Measurements from ENCODE around the gene RTP5. TPM values are rescaled to one million over a fixed set of nuclear protein-coding genes. Genes with fewer than 3 reads are reported as not detected.

RTP5 gene
- total and polyA plus RNA-seq, 7 donors, result 0.16 to 0.19 TPM; not detected in 5

DNA sequence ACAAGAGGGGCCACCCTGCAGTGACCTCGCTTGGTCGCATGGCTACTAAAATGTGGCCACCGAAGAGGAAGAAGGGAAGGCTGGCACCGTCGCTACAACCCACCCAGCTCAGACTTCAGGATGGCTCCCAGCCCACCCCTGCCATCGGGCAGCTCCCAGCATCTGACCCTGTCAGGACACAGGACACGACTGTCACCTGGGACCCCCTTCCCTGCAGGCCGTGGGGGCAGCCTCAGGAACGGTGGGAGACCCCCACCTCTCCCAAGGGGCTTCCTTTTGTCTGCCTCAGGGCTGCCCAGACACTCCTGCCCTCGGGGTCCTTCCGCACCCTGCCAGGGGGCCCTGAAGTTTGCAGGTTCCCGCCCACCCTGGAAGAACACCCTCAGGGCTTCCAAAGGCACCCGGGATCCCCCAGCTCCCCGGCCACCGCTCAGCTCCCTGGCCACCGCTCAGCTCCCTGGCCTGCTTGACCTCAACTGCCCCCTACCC is 7.7 kb downstream of the RTP5 start:
- 66 to 67% methylated on average over 16 of the region's 16 CpGs for WGBS, 2 donors

GRCh38 chr2:241877989-241878970 is 8.8 kb downstream of the RTP5 start:
- intact Hi-C loops (cut with DNase I), result loop anchor here (2.0 kb wide), 1 partner anchor 143 kb away; the partner anchor contains the start of gene D2HGDH
- WGBS, 2 donors, result 28 to 34% methylated on average over 26 to 27 of the region's 27 CpGs
- no peaks in the 10 kb centered on the region for H3K27me3 ChIP-seq
- no peak overlapping the region for H3K4me3 ChIP-seq
- DNase-seq, result peak; percentile 84
- no peaks in the 10 kb centered on the region for H3K36me3 ChIP-seq
- H3K9me3 ChIP-seq, result no peaks in the 10 kb centered on the region
- H3K4me1 ChIP-seq, result peaks cover 0 to 20% (median 16%) of the 10 kb centered on the region in 4 donors
- H3K27ac ChIP-seq, result no peak overlapping the region
- TF ChIP-seq EP300 (IDR thresholded peaks at IDR 0.05), result no peak
- peak; percentile 18 to 66 (median 52) for TF ChIP-seq CTCF (IDR thresholded peaks at IDR 0.05)

More for the DNA sequence above, 7.7 kb downstream of the RTP5 start:
- no peaks in the 10 kb centered on the region for H3K9me3 ChIP-seq
- DNase-seq, result no peak
- peaks cover 0 to 3% (median 0%) of the 10 kb centered on the region in 3 donors for H3K27me3 ChIP-seq
- no peak overlapping the region for H3K4me3 ChIP-seq
- H3K4me1 ChIP-seq, result peaks cover 0 to 16% (median 13%) of the 10 kb centered on the region in 4 donors
- H3K27ac ChIP-seq, result no peak overlapping the region
- intact Hi-C loops (cut with DNase I), result no loop called here
- H3K36me3 ChIP-seq, result no peaks in the 10 kb centered on the region
- TF ChIP-seq POLR2AphosphoS5 (IDR thresholded peaks at IDR 0.05), result no peak
- no peak for TF ChIP-seq POLR2A (IDR thresholded peaks at IDR 0.05)
- no peak for TF ChIP-seq EP300 (IDR thresholded peaks at IDR 0.05)
- no peak for TF ChIP-seq CTCF (IDR thresholded peaks at IDR 0.05)

DNA sequence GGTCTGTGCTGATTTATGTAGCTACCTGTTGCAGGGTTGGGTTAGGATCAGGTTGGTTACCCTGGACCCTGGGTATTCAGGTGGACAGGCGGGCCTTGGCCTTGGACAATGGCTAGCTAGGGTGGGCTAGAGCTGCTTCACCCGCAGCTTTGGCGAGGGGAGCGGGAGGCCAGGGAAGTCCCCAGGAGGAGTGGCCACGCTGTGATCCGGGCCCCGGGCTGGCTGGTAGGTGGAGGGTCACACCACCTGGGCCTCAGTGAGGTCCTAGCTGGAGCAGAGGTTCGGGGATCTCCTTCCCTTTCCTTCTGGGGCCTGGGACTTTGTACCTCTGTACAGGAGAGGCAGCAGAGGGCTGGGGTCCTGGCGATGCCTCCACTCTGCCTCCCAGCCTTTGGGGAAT is 9.8 kb downstream of the RTP5 start:
- Histone ChIP-seq H3K4me3 (no peak overlapping the region), H3K36me3 (no peaks in the 10 kb centered on the region), H3K27me3 (no peaks in the 10 kb centered on the region), H3K9me3 (no peaks in the 10 kb centered on the region), H3K4me1 (peaks cover 0 to 20% (median 16%) of the 10 kb centered on the region in 4 donors), H3K27ac (no peak overlapping the region)
- intact Hi-C loops (cut with DNase I), result loop anchor here (2.0 kb wide), 1 partner anchor 145 kb away; the partner anchor contains the start of gene D2HGDH
- TF ChIP-seq POLR2AphosphoS5 (IDR thresholded peaks at IDR 0.05), result no peak
- TF ChIP-seq POLR2A (IDR thresholded peaks at IDR 0.05), result no peak
- TF ChIP-seq EP300 (IDR thresholded peaks at IDR 0.05), result no peak
- TF ChIP-seq CTCF (IDR thresholded peaks at IDR 0.05), result no peak
- DNase-seq, result no peak
- WGBS, 2 donors, result 80 to 88% methylated on average over 9 of the region's 9 CpGs

GRCh38 chr2:241880311-241881073 is 11.0 kb downstream of the RTP5 start:
- Histone ChIP-seq H3K36me3 (no peaks in the 10 kb centered on the region), H3K9me3 (no peaks in the 10 kb centered on the region), H3K4me1 (peaks cover 0 to 20% (median 16%) of the 10 kb centered on the region in 4 donors), H3K27me3 (no peaks in the 10 kb centered on the region), H3K27ac (peak overlapping the region; percentile 61 to 83 (median 68)), H3K4me3 (peak overlapping the region; percentile 45 to 68 (median 59))
- 76 to 77% methylated on average over 16 of the region's 16 CpGs for WGBS, 2 donors
- intact Hi-C loops (cut with DNase I), result loop anchor here (5.0 kb wide), 1 partner anchor 178 kb away; the partner anchor contains the start of gene ING5
- no peak for DNase-seq
- TF ChIP-seq EP300 (IDR thresholded peaks at IDR 0.05) (no peak), POLR2AphosphoS5 (IDR thresholded peaks at IDR 0.05) (no peak), POLR2A (IDR thresholded peaks at IDR 0.05) (no peak), CTCF (IDR thresholded peaks at IDR 0.05) (no peak)
